ENCODE measurements around the gene MYOD1.

Gene MYOD1

GRCh38 chr11:17719028-17719937, at the start of gene MYOD1:
Gene MYOD1 (plus strand): TSS chr11:17719571. CDS start chr11:17719783, 212 bp downstream.
- TF ChIP-seq EZH2 (IDR thresholded peaks at IDR 0.05; ENCODE audit: borderline replicate concordance, low read length) = no peak
- no peaks in the 10 kb centered on the region for H3K9me2 ChIP-seq (ENCODE audit: low read depth, low read length)
- no peaks in the 10 kb centered on the region for H3K27me3 ChIP-seq (ENCODE audit: insufficient read depth, low read length)
- no peaks in the 10 kb centered on the region for H3F3A ChIP-seq (ENCODE audit: insufficient read depth, low read length)
- H2AFZ ChIP-seq (ENCODE audit: low read length) = no peak within 1 kb of the TSS
- H3K4me1 ChIP-seq (ENCODE audit: insufficient read depth, low read length, severe bottlenecking) = no peaks in the 10 kb centered on the region
- no peaks in the 10 kb centered on the region for H3K36me3 ChIP-seq (ENCODE audit: insufficient read depth, low read length)
- H3K79me2 ChIP-seq (ENCODE audit: insufficient read depth, low read length) = no peaks in the 10 kb centered on the region
- no peaks in the 10 kb centered on the region for H4K20me1 ChIP-seq (ENCODE audit: insufficient read depth, low read length)
- no peak within 1 kb of the TSS for H3K4me2 ChIP-seq (ENCODE audit: low read length)
- no peak within 1 kb of the TSS for H3K9ac ChIP-seq (ENCODE audit: low read length)
- H3K4me3 ChIP-seq (ENCODE audit: low read depth, low read length, poor library complexity, severe bottlenecking) = no peak within 1 kb of the TSS
- no peaks in the 10 kb centered on the region for H3K9me3 ChIP-seq (ENCODE audit: low read length)
- H3K27ac ChIP-seq (ENCODE audit: low read depth, low read length, poor library complexity, severe bottlenecking) = no peak within 1 kb of the TSS

GRCh38 chr11:17672469-17672868, 46.9 kb upstream of the MYOD1 start:
- H3K27ac ChIP-seq (ENCODE audit: low read depth, low read length, poor library complexity, severe bottlenecking) = no peak overlapping the region
- H3K9me3 ChIP-seq (ENCODE audit: low read length) = no peaks in the 10 kb centered on the region
- H2AFZ ChIP-seq (ENCODE audit: low read length) = no peak overlapping the region
- no peak overlapping the region for H3K4me3 ChIP-seq (ENCODE audit: low read depth, low read length, poor library complexity, severe bottlenecking)
- TF ChIP-seq EZH2 (IDR thresholded peaks at IDR 0.05; ENCODE audit: borderline replicate concordance, low read length) = no peak
- TF ChIP-seq CTCF (IDR thresholded peaks at IDR 0.05; ENCODE audit: low read length) = no peak
- H3K27me3 ChIP-seq (ENCODE audit: insufficient read depth, low read length) = 0 out of 2 replicates have a peak, but pooled peaks cover 5% of the 10 kb centered on the region
- H4K20me1 ChIP-seq (ENCODE audit: insufficient read depth, low read length) = no peaks in the 10 kb centered on the region
- H3F3A ChIP-seq (ENCODE audit: insufficient read depth, low read length) = no peaks in the 10 kb centered on the region
- no peak overlapping the region for H3K9ac ChIP-seq (ENCODE audit: low read length)
- H3K36me3 ChIP-seq (ENCODE audit: insufficient read depth, low read length) = no peaks in the 10 kb centered on the region
- H3K79me2 ChIP-seq (ENCODE audit: insufficient read depth, low read length) = no peaks in the 10 kb centered on the region
- H3K4me2 ChIP-seq (ENCODE audit: low read length) = no peak overlapping the region
- H3K4me1 ChIP-seq (ENCODE audit: insufficient read depth, low read length, severe bottlenecking) = no peaks in the 10 kb centered on the region
- no peaks in the 10 kb centered on the region for H3K9me2 ChIP-seq (ENCODE audit: low read depth, low read length)

- Histone ChIP-seq H3K4me1 (ENCODE audit: insufficient read depth, low read length, severe bottlenecking) (no peaks in the 10 kb centered on the region), H3K9ac (ENCODE audit: low read length) (no peak overlapping the region), H3K36me3 (ENCODE audit: insufficient read depth, low read length) (no peaks in the 10 kb centered on the region), H3K9me2 (ENCODE audit: low read depth, low read length) (no peaks in the 10 kb centered on the region), H3K9me3 (ENCODE audit: low read length) (no peaks in the 10 kb centered on the region), H4K20me1 (ENCODE audit: insufficient read depth, low read length) (no peaks in the 10 kb centered on the region), H3K4me3 (ENCODE audit: low read depth, low read length, poor library complexity, severe bottlenecking) (no peak overlapping the region), H3K4me2 (ENCODE audit: low read length) (no peak overlapping the region), H3F3A (ENCODE audit: insufficient read depth, low read length) (no peaks in the 10 kb centered on the region), H3K79me2 (ENCODE audit: insufficient read depth, low read length) (no peaks in the 10 kb centered on the region), H3K27me3 (ENCODE audit: insufficient read depth, low read length) (0 out of 2 replicates have a peak, but pooled peaks cover 5% of the 10 kb centered on the region), H3K27ac (ENCODE audit: low read depth, low read length, poor library complexity, severe bottlenecking) (no peak overlapping the region), H2AFZ (ENCODE audit: low read length) (no peak overlapping the region)
- TF ChIP-seq EZH2 (IDR thresholded peaks at IDR 0.05; ENCODE audit: borderline replicate concordance, low read length) = no peak
- TF ChIP-seq CTCF (IDR thresholded peaks at IDR 0.05; ENCODE audit: low read length) = no peak
Observed at GRCh38 chr11:17673951-17674350, 45.4 kb upstream of the MYOD1 start.

All from OCI-LY1 (cell line).